Endothelial cell of umbilical vein (primary cell): Measurements from ENCODE around the gene GUCD1. TPM values are rescaled to one million over a fixed set of nuclear protein-coding genes. Genes with fewer than 3 reads are reported as not detected.

ENCODE experiments used
- BruUV-seq: library from RNA; stranded (reverse); fragments of 400-500 nt; replicated peaks from 2 replicates; lab custom pipeline; 2021; lab: Mats Ljungman, UMichigan
- CTCF ChIA-PET: fragments of 300-600, 350-600 bp; sonication (Branson Sonifier 250); formaldehyde crosslinking; loops from one replicate; lab custom pipeline; 2021; ENCODE audit warnings: antibody characterized with exemption, inconsistent platforms; lab: Charles Lee
- POLR2A ChIA-PET: fragments of 300-600, 350-600 bp; sonication (Branson Sonifier 250); formaldehyde crosslinking; loops from one replicate; lab custom pipeline; 2021; ENCODE audit warnings: antibody characterized with exemption, inconsistent platforms; lab: Charles Lee
- DNase-seq: peaks from one replicate; pipeline ENCODE4 v3.0.0-alpha.2; 2011; ENCODE audit warnings: low read depth, low spot score
- FAIRE-seq: peaks from 2 replicates; lab custom pipeline; 2011; peaks lifted over from hg19 to GRCh38; lab: Jason Lieb, UNC
- H2AFZ ChIP-seq: 2 replicates; pipeline ENCODE4 v1.6.0; 2012; ENCODE audit warnings: low read depth, low read length, control low read depth, inconsistent platforms
- H3K27ac ChIP-seq: 2 replicates; pipeline ENCODE4 v1.5.1; 2011; ENCODE audit warnings: low read depth, mild to moderate bottlenecking, control low read depth, low read length, moderate library complexity; ENCODE audit not compliant: insufficient read depth
- H3K27me3 ChIP-seq, 2 experiments: 2 replicates each; pipeline versions ENCODE4 v1.6.0 to v1.6.1; 2011; ENCODE audit warnings: low read length in 2 of 2, mixed read lengths in 1 of 2; ENCODE audit not compliant: control insufficient read depth in 2 of 2, insufficient read depth in 2 of 2
- H3K36me3 ChIP-seq, 2 experiments: 2 replicates in 1 of 2; 3 replicates in 1 of 2; pipeline ENCODE4 v1.5.1; 2011; ENCODE audit warnings: low read length in 2 of 2, mild to moderate bottlenecking in 1 of 2, moderate library complexity in 1 of 2; ENCODE audit not compliant: control insufficient read depth in 2 of 2, insufficient read depth in 2 of 2; ENCODE audit errors: extremely low read depth in 1 of 2
- H3K4me1 ChIP-seq: 3 replicates; pipeline ENCODE4 v1.5.1; 2011; ENCODE audit warnings: mild to moderate bottlenecking, low read length; ENCODE audit not compliant: control insufficient read depth, insufficient read depth; ENCODE audit errors: extremely low read depth
- H3K4me2 ChIP-seq: 2 replicates; pipeline ENCODE4 v1.6.1; 2011; ENCODE audit warnings: low read length, control low read depth, mixed read lengths; ENCODE audit not compliant: insufficient read depth
- H3K4me3 ChIP-seq, 3 experiments: fragments of 200-600 bp in 1 of 3; sonication (generic), shearing (Covaris generic) in 1 of 3; replicated peaks in 1 of 3; 2 replicates each; pipeline ENCODE4 v1.5.1; 2011 to 2016; ENCODE audit warnings: control low read depth in 3 of 3, low read length in 3 of 3, mild to moderate bottlenecking in 2 of 3, inconsistent platforms in 1 of 3, low read depth in 1 of 3, moderate library complexity in 1 of 3; ENCODE audit not compliant: insufficient read depth in 1 of 3
- H3K79me2 ChIP-seq: 2 replicates; pipeline ENCODE4 v1.6.0; 2012; ENCODE audit warnings: low read length, inconsistent platforms; ENCODE audit not compliant: control insufficient read depth, insufficient read depth
- H3K9ac ChIP-seq: replicated peaks from 2 replicates; pipeline ENCODE3; 2011; ENCODE audit warnings: low read length, control low read depth; ENCODE audit not compliant: insufficient read depth; ENCODE audit errors: extremely low read depth
- H3K9me1 ChIP-seq: replicated peaks from 3 replicates; pipeline ENCODE4 v1.6.0; 2011; ENCODE audit warnings: mild to moderate bottlenecking, low read length; ENCODE audit not compliant: control insufficient read depth, insufficient read depth; ENCODE audit errors: extremely low read depth
- H3K9me3 ChIP-seq: replicated peaks from 2 replicates; pipeline ENCODE4 v1.5.1; 2012; ENCODE audit warnings: low read length, inconsistent platforms; ENCODE audit not compliant: control insufficient read depth, insufficient read depth
- H4K20me1 ChIP-seq: replicated peaks from 2 replicates; pipeline ENCODE3; 2011; ENCODE audit warnings: mild to moderate bottlenecking, low read length; ENCODE audit not compliant: control insufficient read depth, insufficient read depth; ENCODE audit errors: extremely low read depth
- EZH2 ChIP-seq: IDR thresholded peaks from 2 replicates; pipeline ENCODE4 v1.6.1; 2012; ENCODE audit warnings: borderline replicate concordance, low read depth, mild to moderate bottlenecking, moderate library complexity, low read length, inconsistent platforms; ENCODE audit not compliant: severe bottlenecking
- FOS ChIP-seq: IDR thresholded peaks from 2 replicates; pipeline ENCODE4 v1.6.1; 2011; ENCODE audit warnings: mild to moderate bottlenecking, low read length, moderate library complexity, borderline replicate concordance; ENCODE audit not compliant: insufficient read depth
- GATA2 ChIP-seq: IDR thresholded peaks from 2 replicates; pipeline ENCODE4 v1.7.0; 2011; ENCODE audit warnings: low read depth, mild to moderate bottlenecking, moderate library complexity, mixed read lengths, low read length; ENCODE audit not compliant: insufficient read length, insufficient read depth
- JUN ChIP-seq: IDR thresholded peaks from 2 replicates; pipeline ENCODE4 v1.6.1; 2011; ENCODE audit warnings: borderline replicate concordance, low read depth; ENCODE audit not compliant: insufficient read length, insufficient read depth
- MYC ChIP-seq: IDR thresholded peaks from one replicate; pipeline ENCODE4 v1.6.1; 2011; ENCODE audit warnings: mild to moderate bottlenecking, low read depth, low read length
- POLR2A ChIP-seq: IDR thresholded peaks from 2 replicates; pipeline ENCODE4 v1.6.1; 2012; ENCODE audit warnings: low read depth, mild to moderate bottlenecking, control low read depth, low read length
- POLR2AphosphoS5 ChIP-seq: IDR thresholded peaks from 2 replicates; pipeline ENCODE4 v1.6.1; 2012; ENCODE audit warnings: low read depth, mild to moderate bottlenecking, control low read depth, low read length, moderate library complexity; ENCODE audit not compliant: insufficient read depth
- dilution Hi-C: fragments of 300-500 bp; cut with MboI; formaldehyde crosslinking; loops from one replicate; pipeline ENCODE4 v1.15.0; 2019; ENCODE audit warnings: low sequenced_read_pairs; ENCODE audit not compliant: extremely low pct_ligation_motif_present
- intact Hi-C: fragments of 100-400 bp; cut with micrococcal nuclease; formaldehyde crosslinking; loops from one replicate; pipeline ENCODE4 v1.10.0; 2022
- polyA plus RNA-seq, 4 experiments: library from polyadenylated mRNA; depleted of rRNA in 3 of 4; stranded (reverse) in 3 of 4; unstranded in 1 of 4; fragments of >200 nt; gene quantifications; 2 replicates each; pipeline versions ENCODE4 v1.2.1 to v1.2.3, GENCODE V29; 2011 to 2012; ENCODE audit warnings: missing spikeins in 1 of 4
- total RNA-seq: library from RNA; stranded (reverse); gene quantifications from 2 replicates; pipeline ENCODE4 v1.2.3, GENCODE V29; 2021
- TF ChIP-seq, protein P1 (sequence below): IDR thresholded peaks from 2 replicates; pipeline ENCODE4 v1.6.1; 2011; ENCODE audit not compliant: insufficient read depth, insufficient read length
- TF ChIP-seq, protein P2 (sequence below), 2 donors: IDR thresholded peaks; 1 replicate in 1 of 2; 2 replicates in 1 of 2; pipeline ENCODE4 v1.5.1; 2011; ENCODE audit warnings: low read length in 2 of 2, mild to moderate bottlenecking in 2 of 2, moderate library complexity in 2 of 2, control low read depth in 1 of 2, inconsistent platforms in 1 of 2, low read depth in 1 of 2; ENCODE audit not compliant: insufficient read depth in 1 of 2; ENCODE audit errors: extremely low read depth in 1 of 2

Gene GUCD1
- total and polyA plus RNA-seq, 2 donors (not counting 3 experiments of a cell fraction or from before 2014, with no cell fraction given), result 116 to 138 TPM

DNA sequence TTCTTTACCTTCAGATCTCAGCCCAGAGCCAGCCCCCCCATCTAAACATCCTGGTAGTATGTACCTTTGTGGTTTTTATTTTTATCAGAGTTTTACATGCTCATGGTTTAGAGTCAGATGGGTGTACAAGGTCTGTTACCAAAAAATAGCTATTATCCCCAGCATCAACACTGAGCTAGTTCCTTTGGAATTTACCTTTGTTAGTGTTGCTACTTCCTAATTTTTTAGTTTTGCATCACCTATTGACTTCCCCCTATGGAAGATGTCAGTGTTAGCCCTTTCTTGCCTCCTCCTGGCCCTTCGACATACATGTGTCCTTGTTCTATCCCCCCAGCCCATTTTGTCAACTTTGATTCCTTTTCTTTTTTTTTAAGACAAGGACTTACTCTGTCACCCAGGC is 52.4 kb downstream of the GUCD1 start:
- no peaks in the 10 kb centered on the region for H3K9me3 ChIP-seq
- FAIRE-seq, result no peak
- no peak overlapping the region for H2AFZ ChIP-seq
- H3K27ac ChIP-seq, result no peak overlapping the region
- ChIA-PET POLR2A (no interaction called here), CTCF (interaction anchor here (0.6 to 4.0 kb wide), 34 partner anchors 8 to 270 kb away, joined by 3 to 64 read pairs (median 5); partner anchors contain the start of genes ADORA2A and SPECC1L)
- H3K9ac ChIP-seq, result no peak overlapping the region
- no peaks in the 10 kb centered on the region for H3K9me1 ChIP-seq
- no peak overlapping the region for H3K4me3 ChIP-seq
- no peaks in the 10 kb centered on the region for H3K79me2 ChIP-seq
- no peak for DNase-seq
- H3K4me2 ChIP-seq, result no peak overlapping the region
- TF ChIP-seq, protein P1, sequence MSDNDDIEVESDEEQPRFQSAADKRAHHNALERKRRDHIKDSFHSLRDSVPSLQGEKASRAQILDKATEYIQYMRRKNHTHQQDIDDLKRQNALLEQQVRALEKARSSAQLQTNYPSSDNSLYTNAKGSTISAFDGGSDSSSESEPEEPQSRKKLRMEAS, result no peak
- TF ChIP-seq JUN, result no peak
- TF ChIP-seq, protein P2, sequence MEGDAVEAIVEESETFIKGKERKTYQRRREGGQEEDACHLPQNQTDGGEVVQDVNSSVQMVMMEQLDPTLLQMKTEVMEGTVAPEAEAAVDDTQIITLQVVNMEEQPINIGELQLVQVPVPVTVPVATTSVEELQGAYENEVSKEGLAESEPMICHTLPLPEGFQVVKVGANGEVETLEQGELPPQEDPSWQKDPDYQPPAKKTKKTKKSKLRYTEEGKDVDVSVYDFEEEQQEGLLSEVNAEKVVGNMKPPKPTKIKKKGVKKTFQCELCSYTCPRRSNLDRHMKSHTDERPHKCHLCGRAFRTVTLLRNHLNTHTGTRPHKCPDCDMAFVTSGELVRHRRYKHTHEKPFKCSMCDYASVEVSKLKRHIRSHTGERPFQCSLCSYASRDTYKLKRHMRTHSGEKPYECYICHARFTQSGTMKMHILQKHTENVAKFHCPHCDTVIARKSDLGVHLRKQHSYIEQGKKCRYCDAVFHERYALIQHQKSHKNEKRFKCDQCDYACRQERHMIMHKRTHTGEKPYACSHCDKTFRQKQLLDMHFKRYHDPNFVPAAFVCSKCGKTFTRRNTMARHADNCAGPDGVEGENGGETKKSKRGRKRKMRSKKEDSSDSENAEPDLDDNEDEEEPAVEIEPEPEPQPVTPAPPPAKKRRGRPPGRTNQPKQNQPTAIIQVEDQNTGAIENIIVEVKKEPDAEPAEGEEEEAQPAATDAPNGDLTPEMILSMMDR (IDR thresholded peaks at IDR 0.05; ENCODE audit: extremely low read depth in 1 of 2, insufficient read depth in 1 of 2, low read depth in 1 of 2, low read length in 2 of 2), result no peak
- no peak for TF ChIP-seq EZH2
- TF ChIP-seq POLR2AphosphoS5, result no peak
- TF ChIP-seq GATA2, result no peak
- TF ChIP-seq FOS, result no peak
- no peak for TF ChIP-seq MYC
- no peak for TF ChIP-seq POLR2A
- intact Hi-C loops (loop anchor here (5.0 kb wide), 1 partner anchor 230 kb away; the partner anchor contains the start of gene SPECC1L), dilution Hi-C loops (no loop called here)
- BruUV-seq, result no TSS peak
- no peaks in the 10 kb centered on the region for H3K27me3 ChIP-seq
- no peaks in the 10 kb centered on the region for H4K20me1 ChIP-seq
- H3K36me3 ChIP-seq, result no peaks in the 10 kb centered on the region
- peaks cover 12% of the 10 kb centered on the region for H3K4me1 ChIP-seq
